PFSK-1 (cell line): Measurements from ENCODE around the gene CDHR5.

Experiments used
- FOXP2 ChIP-seq: optimal IDR thresholded peaks from 2 replicates; pipeline ENCODE3; 2011; ENCODE audit warnings: borderline replicate concordance, control low read depth, inconsistent platforms; ENCODE audit not compliant: insufficient read depth; ENCODE audit errors: extremely low read length, extremely low read depth
- POLR2AphosphoS5 ChIP-seq: IDR thresholded peaks from 2 replicates; pipeline ENCODE4 v1.6.1; 2012; ENCODE audit warnings: low read depth, mild to moderate bottlenecking, control low read depth, low read length, moderate library complexity
- SIN3A ChIP-seq: IDR thresholded peaks from 2 replicates; pipeline ENCODE4 v1.6.1; 2012; ENCODE audit warnings: mild to moderate bottlenecking, low read length, moderate library complexity, borderline replicate concordance; ENCODE audit not compliant: insufficient read depth
- TAF1 ChIP-seq: IDR thresholded peaks from 2 replicates; pipeline ENCODE4 v1.6.1; 2012; ENCODE audit warnings: low read length, control low read depth, borderline replicate concordance; ENCODE audit not compliant: insufficient read depth
- TF ChIP-seq, protein P1 (sequence below), 2 experiments: IDR thresholded peaks; 2 replicates each; pipeline versions ENCODE4 v1.6.1 to v1.8.0; 2011 to 2012; ENCODE audit warnings: low read depth in 2 of 2, low read length in 2 of 2, control low read depth in 1 of 2, inconsistent platforms in 1 of 2, mild to moderate bottlenecking in 1 of 2, moderate library complexity in 1 of 2; ENCODE audit not compliant: insufficient read depth in 1 of 2

- TF ChIP-seq POLR2AphosphoS5 (no peak), TAF1 (no peak), SIN3A (no peak), FOXP2 (no peak)
- TF ChIP-seq, protein P1, sequence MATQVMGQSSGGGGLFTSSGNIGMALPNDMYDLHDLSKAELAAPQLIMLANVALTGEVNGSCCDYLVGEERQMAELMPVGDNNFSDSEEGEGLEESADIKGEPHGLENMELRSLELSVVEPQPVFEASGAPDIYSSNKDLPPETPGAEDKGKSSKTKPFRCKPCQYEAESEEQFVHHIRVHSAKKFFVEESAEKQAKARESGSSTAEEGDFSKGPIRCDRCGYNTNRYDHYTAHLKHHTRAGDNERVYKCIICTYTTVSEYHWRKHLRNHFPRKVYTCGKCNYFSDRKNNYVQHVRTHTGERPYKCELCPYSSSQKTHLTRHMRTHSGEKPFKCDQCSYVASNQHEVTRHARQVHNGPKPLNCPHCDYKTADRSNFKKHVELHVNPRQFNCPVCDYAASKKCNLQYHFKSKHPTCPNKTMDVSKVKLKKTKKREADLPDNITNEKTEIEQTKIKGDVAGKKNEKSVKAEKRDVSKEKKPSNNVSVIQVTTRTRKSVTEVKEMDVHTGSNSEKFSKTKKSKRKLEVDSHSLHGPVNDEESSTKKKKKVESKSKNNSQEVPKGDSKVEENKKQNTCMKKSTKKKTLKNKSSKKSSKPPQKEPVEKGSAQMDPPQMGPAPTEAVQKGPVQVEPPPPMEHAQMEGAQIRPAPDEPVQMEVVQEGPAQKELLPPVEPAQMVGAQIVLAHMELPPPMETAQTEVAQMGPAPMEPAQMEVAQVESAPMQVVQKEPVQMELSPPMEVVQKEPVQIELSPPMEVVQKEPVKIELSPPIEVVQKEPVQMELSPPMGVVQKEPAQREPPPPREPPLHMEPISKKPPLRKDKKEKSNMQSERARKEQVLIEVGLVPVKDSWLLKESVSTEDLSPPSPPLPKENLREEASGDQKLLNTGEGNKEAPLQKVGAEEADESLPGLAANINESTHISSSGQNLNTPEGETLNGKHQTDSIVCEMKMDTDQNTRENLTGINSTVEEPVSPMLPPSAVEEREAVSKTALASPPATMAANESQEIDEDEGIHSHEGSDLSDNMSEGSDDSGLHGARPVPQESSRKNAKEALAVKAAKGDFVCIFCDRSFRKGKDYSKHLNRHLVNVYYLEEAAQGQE (IDR thresholded peaks at IDR 0.05; ENCODE audit: insufficient read depth in 1 of 2, low read depth in 2 of 2, low read length in 2 of 2) = no peak
Observed at GRCh38 chr11:598005-598680, 26.6 kb downstream of the CDHR5 start.
